IgD-negative memory B cell (primary cell): ENCODE data around the gene TAF11L2. TPM values are rescaled to one million over a fixed set of nuclear protein-coding genes. Genes with fewer than 3 reads are reported as not detected.
"Not testable (repeated sequence)": the region's sequence is repeated elsewhere in the genome, so short reads cannot be mapped to it uniquely, and the experiment has no call there.

Source experiments
- H3K27ac Mint-ChIP-seq, 3 donors: one replicate each; pipeline ENCODE4 v1.8.0; 2020 to 2022; ENCODE audit warnings: mild to moderate bottlenecking in 3 of 3, mixed read lengths in 3 of 3, moderate library complexity in 1 of 3
- H3K27me3 Mint-ChIP-seq: one replicate; pipeline ENCODE4 v1.8.0; 2021; ENCODE audit warnings: mixed read lengths
- H3K36me3 Mint-ChIP-seq: one replicate; pipeline ENCODE4 v1.8.0; 2020; ENCODE audit warnings: mild to moderate bottlenecking, mixed read lengths
- H3K4me1 Mint-ChIP-seq, 3 donors: one replicate each; pipeline ENCODE4 v1.8.0; 2020 to 2022; ENCODE audit warnings: mixed read lengths in 3 of 3, mild to moderate bottlenecking in 1 of 3
- H3K4me3 Mint-ChIP-seq, 4 donors: one replicate each; pipeline ENCODE4 v1.8.0; 2020 to 2022; ENCODE audit warnings: mild to moderate bottlenecking in 4 of 4, mixed read lengths in 4 of 4, moderate library complexity in 3 of 4
- H3K9me3 Mint-ChIP-seq, 3 donors: one replicate each; pipeline ENCODE4 v1.8.0; 2020 to 2021; ENCODE audit warnings: mixed read lengths in 3 of 3, mild to moderate bottlenecking in 1 of 3
- polyA plus RNA-seq: library from polyadenylated mRNA; unstranded; fragments of 300-500 nt; fragmentation: Illumina TruSeq; gene quantifications from one replicate; pipeline ENCODE4 v1.2.3, GENCODE V29; 2021

TAF11L2 gene
- not detected for polyA plus RNA-seq

DNA sequence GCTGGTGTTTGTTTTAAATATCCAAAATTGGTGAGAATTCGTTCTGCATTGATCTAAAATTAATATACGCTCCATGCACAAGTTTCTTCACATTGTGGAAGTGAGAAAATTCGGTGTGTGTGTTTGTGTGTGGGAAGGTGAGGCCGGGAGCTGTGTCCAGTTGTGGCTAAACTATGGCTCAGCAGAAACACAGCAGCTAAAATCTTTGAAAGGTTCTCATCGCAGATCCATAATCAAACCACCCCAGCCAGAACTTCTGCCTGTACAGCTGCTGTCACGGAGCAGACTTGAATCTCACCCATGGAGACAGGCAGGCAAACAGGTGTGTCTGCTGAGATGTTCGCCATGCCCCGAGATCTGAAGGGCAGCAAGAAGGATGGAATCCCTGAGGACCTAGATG lies at the start of gene TAF11L2:
Gene TAF11L2, plus strand, starts transcription at position 301 of the 400 bp plus-strand sequence.
- H3K9me3 Mint-ChIP-seq, H3K27me3 Mint-ChIP-seq, H3K36me3 Mint-ChIP-seq, H3K27ac Mint-ChIP-seq, H3K4me1 Mint-ChIP-seq, H3K4me3 Mint-ChIP-seq: not testable (repeated sequence)

DNA sequence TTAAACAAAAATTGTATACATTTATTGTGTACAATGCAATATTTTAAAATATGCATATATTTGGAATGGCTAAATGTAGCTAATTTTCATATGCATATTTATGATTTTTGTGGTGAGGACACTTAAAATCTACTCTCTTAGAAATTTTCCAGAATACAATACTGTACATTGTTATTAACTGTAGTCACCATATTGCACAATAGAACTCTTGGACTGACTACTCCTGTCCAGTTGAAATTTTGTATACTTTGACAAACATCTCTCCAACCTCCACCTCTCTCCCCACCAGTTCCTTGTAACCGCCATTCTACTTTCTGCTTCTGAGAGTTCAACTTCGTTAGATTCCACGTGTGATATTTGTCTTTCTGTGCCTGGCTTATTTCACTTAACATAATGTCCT lies 49.2 kb upstream of the TAF11L2 start:
- no peaks in the 10 kb centered on the region for H3K36me3 Mint-ChIP-seq
- H3K27ac Mint-ChIP-seq, result no peak overlapping the region
- H3K4me1 Mint-ChIP-seq, result peaks cover 0 to 2% (median 0%) of the 10 kb centered on the region in 3 donors
- peaks cover under 1% of the 10 kb centered on the region for H3K27me3 Mint-ChIP-seq
- no peak overlapping the region for H3K4me3 Mint-ChIP-seq
- H3K9me3 Mint-ChIP-seq, result peaks cover 0 to 6% (median 2%) of the 10 kb centered on the region in 3 donors

DNA sequence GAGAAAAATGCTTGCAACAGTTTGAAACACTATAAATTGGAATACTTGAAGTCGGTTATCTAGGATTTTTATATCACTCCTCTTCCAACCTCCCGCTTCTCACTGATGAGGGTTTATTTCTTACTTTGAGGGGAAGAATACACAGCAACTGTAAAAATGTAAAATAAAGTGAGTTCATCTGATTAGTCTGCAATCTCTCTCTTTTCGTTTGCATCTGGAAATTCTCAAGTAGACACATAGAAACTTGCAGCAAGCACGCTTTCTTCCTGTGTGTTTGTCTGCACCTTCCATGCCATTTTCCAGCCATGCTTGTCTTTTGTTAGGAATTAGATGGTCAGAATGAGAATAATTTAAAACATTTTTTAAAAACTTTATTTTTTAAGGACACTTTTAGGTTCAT lies 45.1 kb upstream of the TAF11L2 start:
- Mint-ChIP-seq H3K4me1 (no peaks in the 10 kb centered on the region), H3K9me3 (peaks cover under 1 to 9% (median 3%) of the 10 kb centered on the region in 3 donors), H3K36me3 (no peaks in the 10 kb centered on the region)

DNA sequence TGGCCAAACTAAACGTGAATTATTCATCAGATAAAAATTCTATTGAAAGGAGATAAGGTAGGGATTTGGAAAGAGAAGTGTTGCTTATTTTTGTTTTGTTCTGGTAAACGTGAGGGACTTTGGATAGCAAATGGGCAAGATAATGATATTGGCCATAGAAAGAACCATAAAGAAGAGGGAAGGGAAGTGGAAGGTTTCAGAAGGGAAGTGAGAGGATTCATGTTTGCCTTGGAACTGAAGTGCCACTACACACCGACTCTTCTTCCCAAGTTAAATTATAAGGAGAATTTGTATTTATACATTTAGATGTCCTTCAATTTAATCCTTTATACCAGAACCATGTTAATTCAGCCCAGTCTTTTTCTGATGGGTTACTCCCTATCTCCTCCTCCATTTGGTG lies 42.1 kb upstream of the TAF11L2 start:
- Mint-ChIP-seq H3K4me3 (peak overlapping the region in 1 of 4 donors; percentile 59), H3K36me3 (peaks cover 1% of the 10 kb centered on the region), H3K27ac (no peak overlapping the region), H3K9me3 (peaks cover 3 to 5% (median 3%) of the 10 kb centered on the region in 3 donors), H3K27me3 (peaks cover 4% of the 10 kb centered on the region), H3K4me1 (no peaks in the 10 kb centered on the region)

More for the DNA sequence above, 45.1 kb upstream of the TAF11L2 start:
- no peak overlapping the region for H3K4me3 Mint-ChIP-seq
- H3K27me3 Mint-ChIP-seq, result peaks cover 2% of the 10 kb centered on the region
- no peak overlapping the region for H3K27ac Mint-ChIP-seq

DNA sequence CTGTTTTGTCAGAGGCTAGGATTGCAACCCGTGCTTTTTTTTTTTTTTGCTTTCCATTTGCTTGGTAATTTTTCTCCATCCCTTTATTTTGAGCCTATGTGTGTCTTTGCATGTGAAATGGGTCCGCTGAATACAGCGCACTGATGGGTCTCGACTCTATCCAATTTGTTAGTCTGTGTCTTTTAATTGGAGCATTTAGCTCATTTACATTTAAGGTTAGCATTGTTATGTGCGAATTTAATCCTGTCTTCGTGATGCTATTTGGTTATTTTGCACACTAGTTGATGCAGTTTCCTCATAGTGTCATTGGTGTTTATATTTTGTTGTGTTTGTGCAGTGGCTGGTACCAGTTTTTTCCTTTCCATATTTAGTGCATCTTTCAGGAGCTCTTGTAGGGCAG lies 36.2 kb upstream of the TAF11L2 start:
- peaks cover 4 to 9% (median 8%) of the 10 kb centered on the region in 3 donors for H3K9me3 Mint-ChIP-seq
- no peak overlapping the region for H3K27ac Mint-ChIP-seq
- peaks cover 7% of the 10 kb centered on the region for H3K27me3 Mint-ChIP-seq
- H3K36me3 Mint-ChIP-seq, result peaks cover 1% of the 10 kb centered on the region
- no peak overlapping the region for H3K4me3 Mint-ChIP-seq
- peaks cover 0 to 4% (median 2%) of the 10 kb centered on the region in 3 donors for H3K4me1 Mint-ChIP-seq

DNA sequence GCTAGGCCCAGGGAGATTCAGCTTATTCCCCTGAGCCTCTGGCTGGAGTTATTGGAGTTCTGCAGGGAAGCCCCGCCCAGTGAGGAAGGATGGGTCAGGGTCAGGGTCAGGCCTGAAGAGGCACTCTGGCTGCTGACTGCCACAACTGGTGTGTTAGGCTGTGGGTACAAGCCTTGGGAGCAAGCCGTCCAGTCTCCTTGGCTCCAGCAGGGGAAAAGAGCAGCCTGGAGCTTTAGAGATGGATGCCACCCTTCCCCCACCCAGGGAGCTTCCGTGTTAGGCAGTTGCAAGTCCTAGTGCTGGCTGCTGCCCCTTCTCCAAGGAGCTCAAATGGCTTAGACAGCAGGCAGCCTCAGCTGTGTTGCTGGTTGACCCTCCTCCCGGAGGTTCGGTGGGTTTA lies 34.4 kb upstream of the TAF11L2 start:
- peaks cover 0 to 4% (median 4%) of the 10 kb centered on the region in 3 donors for H3K4me1 Mint-ChIP-seq
- peaks cover 4 to 8% (median 4%) of the 10 kb centered on the region in 3 donors for H3K9me3 Mint-ChIP-seq

DNA sequence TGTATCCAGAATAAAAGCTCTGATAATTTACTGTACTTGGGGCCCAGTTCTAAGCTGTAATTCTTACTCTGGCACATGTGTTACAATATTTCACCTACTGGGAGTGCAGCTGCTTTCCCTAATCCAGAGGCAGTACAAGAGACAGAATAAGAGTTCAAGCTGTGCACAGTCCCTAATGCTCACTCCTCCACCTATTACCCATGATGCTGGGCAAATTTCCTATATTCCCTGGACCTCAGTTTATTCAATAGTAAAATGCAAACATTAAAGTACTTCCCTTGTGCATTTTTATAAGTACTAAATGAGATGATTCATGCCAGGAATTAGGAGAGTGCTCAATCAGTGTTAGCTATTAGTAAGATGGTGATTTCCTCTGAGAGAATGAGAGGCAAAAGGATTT lies 28.0 kb upstream of the TAF11L2 start:
- peaks cover 2% of the 10 kb centered on the region for H3K36me3 Mint-ChIP-seq
- H3K9me3 Mint-ChIP-seq, result peaks cover 0 to 1% (median 0%) of the 10 kb centered on the region in 3 donors
- no peak overlapping the region for H3K27ac Mint-ChIP-seq
- H3K4me1 Mint-ChIP-seq, result peaks cover 10 to 20% (median 13%) of the 10 kb centered on the region in 3 donors
- H3K4me3 Mint-ChIP-seq, result no peak overlapping the region
- H3K27me3 Mint-ChIP-seq, result no peaks in the 10 kb centered on the region

More for the DNA sequence above, 34.4 kb upstream of the TAF11L2 start:
- H3K27me3 Mint-ChIP-seq, result peaks cover 6% of the 10 kb centered on the region
- H3K4me3 Mint-ChIP-seq, result no peak overlapping the region
- peaks cover 1% of the 10 kb centered on the region for H3K36me3 Mint-ChIP-seq
- no peak overlapping the region for H3K27ac Mint-ChIP-seq

DNA sequence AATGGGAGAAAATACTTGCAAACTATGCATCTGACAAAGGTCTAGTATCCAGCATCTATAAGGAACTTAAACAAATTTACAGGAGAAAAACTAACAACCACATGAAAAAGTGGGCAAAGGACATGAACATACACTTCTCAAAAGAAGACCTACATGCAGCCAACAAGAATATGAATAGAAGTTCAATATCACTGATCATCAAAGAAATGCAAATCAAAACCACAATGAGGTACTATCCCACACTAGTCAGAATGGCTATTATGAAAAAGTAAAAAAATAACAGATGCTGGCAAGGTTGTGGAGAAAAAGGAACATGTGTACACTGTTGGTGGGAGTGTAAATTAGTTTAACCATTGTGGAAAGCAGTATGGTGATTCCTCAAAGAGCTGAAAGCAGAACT lies 23.0 kb upstream of the TAF11L2 start:
- not testable (repeated sequence) for H3K36me3 Mint-ChIP-seq, H3K27ac Mint-ChIP-seq, H3K4me3 Mint-ChIP-seq, H3K27me3 Mint-ChIP-seq, H3K9me3 Mint-ChIP-seq
- H3K4me1 Mint-ChIP-seq, result peaks cover 18 to 39% (median 19%) of the 10 kb centered on the region in 3 donors

DNA sequence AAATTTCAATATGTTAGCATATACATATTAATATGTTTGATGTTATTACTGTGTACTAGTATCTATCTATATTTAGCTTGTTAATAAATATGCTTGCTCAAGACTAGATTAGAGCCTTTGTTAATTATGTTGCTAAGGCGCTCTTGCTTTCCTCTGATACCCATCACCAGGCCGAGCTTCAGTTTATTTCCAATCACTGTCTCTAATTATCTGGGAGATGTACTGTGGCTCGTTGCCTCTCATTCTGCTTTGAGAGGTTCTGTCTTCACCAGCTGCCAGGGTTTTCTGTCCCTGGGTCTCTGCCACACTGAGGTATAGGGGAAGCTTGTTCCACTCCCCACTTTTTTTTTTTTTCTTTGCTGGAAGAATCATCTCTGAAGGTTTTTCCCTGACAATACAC lies 21.0 kb upstream of the TAF11L2 start:
- Mint-ChIP-seq H3K4me3 (no peak overlapping the region), H3K4me1 (peaks cover 18 to 37% (median 19%) of the 10 kb centered on the region in 3 donors), H3K27ac (no peak overlapping the region), H3K9me3 (no peaks in the 10 kb centered on the region), H3K27me3 (peaks cover 2% of the 10 kb centered on the region), H3K36me3 (peaks cover 2% of the 10 kb centered on the region)

DNA sequence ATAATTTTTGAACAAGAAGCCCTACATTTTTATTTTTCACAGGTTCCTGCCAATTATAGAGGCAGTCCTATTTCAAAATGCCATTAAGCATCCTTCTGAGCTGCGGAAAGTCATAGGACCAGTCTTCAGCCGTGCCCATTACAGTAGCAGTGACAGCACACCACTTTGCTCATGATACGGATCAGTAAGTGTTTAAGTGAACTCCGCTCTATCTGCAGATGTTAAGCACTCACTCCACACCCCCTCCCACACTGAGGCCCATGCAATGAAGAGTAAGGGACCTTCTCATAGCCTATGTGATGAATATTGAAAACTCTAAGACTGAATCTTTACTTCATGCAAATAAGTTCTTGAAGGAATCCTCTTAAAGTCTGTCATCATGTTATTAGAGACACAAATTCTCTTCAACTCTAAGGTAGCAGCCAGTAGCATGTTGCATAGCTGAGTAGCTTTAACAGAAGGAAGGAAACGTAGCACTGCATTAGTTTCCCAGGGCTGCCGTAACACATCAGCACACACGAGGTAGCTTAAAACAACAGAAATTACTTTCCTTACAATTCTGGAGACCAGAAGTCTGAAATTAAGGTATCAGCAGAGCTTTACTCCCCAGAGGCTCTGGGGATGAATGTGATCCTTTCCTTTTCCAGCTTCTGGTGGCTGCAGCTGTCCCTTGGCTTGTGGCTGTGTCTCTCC lies 20.3 kb upstream of the TAF11L2 start:
- peaks cover 2% of the 10 kb centered on the region for H3K27me3 Mint-ChIP-seq
- no peaks in the 10 kb centered on the region for H3K36me3 Mint-ChIP-seq
- no peak overlapping the region for H3K4me3 Mint-ChIP-seq
- no peaks in the 10 kb centered on the region for H3K9me3 Mint-ChIP-seq
- no peak overlapping the region for H3K27ac Mint-ChIP-seq
- peaks cover 18 to 34% (median 19%) of the 10 kb centered on the region in 3 donors for H3K4me1 Mint-ChIP-seq

DNA sequence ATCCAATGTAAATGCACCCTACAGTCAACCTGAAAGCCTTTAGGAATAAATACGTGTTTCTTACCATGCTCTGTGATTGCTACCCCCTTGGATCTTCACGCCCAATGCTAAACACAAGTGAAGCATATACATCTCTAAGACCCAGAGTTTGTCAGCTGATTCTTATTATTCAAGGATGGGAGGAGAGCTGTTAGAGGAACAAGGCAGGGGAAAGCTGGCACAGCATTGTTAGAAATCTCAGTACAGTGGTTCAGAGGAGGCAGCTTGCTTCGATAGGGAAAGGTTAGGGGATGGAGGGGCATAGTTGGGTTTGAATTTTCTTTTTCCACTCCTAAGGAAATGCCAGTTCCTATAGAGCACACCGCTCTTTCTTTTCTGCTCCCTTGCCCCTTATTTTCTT lies 16.7 kb upstream of the TAF11L2 start:
- H3K4me3 Mint-ChIP-seq, result no peak overlapping the region
- peaks cover 4 to 16% (median 5%) of the 10 kb centered on the region in 3 donors for H3K4me1 Mint-ChIP-seq
- no peaks in the 10 kb centered on the region for H3K36me3 Mint-ChIP-seq
- no peak overlapping the region for H3K27ac Mint-ChIP-seq
- H3K9me3 Mint-ChIP-seq, result no peaks in the 10 kb centered on the region
- no peaks in the 10 kb centered on the region for H3K27me3 Mint-ChIP-seq

DNA sequence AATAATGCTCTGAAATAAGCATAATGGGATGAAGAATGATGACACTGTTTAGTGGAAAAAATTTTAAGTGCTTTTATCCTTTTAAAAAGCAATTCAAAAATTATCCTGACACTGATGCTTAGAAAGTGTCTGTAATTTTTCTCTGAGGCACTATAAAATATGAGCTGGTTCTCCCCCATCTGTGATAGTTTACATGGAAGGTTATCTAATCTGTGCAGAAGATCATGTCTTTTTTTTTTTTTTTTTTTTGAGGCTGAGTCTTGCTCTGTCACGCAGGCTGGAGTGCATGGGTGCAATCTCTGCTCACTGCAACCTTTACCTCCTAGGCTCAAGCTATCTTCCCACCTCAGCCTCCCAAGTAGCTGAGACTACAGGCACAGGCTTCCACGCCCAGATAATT lies 15.2 kb upstream of the TAF11L2 start:
- Mint-ChIP-seq H3K4me3 (no peak overlapping the region), H3K36me3 (no peaks in the 10 kb centered on the region), H3K27me3 (no peaks in the 10 kb centered on the region), H3K9me3 (no peaks in the 10 kb centered on the region), H3K27ac (no peak overlapping the region), H3K4me1 (peaks cover 2 to 8% (median 5%) of the 10 kb centered on the region in 3 donors)

DNA sequence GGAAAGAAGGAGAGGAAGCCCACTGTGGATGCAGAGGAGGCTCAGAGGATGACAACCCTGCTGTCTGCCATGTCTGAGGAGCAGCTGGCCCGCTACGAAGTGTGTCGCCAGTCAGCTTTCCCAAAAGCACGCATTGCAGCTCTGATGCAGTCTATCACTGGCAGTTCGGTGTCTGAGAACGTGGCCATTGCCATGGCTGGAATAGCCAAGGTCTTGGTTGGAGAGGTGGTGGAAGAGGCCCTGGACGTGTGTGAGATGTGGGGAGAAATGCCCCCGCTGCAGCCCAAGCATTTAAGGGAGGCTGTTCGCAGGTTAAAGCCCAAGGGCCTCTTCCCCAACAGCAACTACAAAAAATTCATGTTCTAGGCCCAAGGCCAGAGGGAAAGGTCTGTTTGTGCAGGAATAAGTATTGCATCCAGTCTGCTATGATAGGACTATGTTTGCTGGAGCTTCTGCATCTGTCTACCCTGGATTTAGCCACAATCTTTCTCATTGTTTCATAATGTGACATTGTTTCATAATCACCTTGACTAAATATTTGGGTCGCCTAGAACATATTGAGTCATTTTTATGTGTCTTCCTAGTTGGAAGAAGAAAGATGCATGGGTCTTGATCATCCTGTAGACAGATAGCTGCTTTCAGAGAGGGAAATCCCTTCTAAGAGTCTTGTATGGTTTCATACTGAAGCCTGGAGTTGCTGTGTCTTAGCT lies 11.4 kb upstream of the TAF11L2 start:
- H3K27me3 Mint-ChIP-seq, H3K4me3 Mint-ChIP-seq, H3K27ac Mint-ChIP-seq, H3K36me3 Mint-ChIP-seq, H3K9me3 Mint-ChIP-seq, H3K4me1 Mint-ChIP-seq: not testable (repeated sequence)

DNA sequence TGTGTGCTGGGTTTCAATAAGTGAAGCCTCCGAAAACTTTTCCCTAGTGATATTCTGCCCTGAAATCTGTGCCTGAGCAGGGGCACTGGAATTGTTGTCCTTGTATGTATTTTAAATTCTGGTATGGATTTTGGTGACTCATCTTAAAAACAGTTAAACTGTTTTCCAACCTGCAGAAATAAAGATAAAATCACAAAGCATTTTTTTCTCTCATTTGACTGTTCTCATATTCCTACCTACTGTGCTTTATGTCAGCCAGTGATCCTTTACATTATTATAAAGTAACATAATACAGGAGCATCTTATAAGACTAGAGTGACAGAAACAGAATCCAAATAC lies 10.9 kb upstream of the TAF11L2 start:
- Mint-ChIP-seq H3K27ac (no peak overlapping the region), H3K4me3 (no peak overlapping the region), H3K36me3 (peaks cover 1% of the 10 kb centered on the region), H3K9me3 (no peaks in the 10 kb centered on the region), H3K27me3 (peaks cover 3% of the 10 kb centered on the region), H3K4me1 (peaks cover 0 to 4% (median 3%) of the 10 kb centered on the region in 3 donors)

DNA sequence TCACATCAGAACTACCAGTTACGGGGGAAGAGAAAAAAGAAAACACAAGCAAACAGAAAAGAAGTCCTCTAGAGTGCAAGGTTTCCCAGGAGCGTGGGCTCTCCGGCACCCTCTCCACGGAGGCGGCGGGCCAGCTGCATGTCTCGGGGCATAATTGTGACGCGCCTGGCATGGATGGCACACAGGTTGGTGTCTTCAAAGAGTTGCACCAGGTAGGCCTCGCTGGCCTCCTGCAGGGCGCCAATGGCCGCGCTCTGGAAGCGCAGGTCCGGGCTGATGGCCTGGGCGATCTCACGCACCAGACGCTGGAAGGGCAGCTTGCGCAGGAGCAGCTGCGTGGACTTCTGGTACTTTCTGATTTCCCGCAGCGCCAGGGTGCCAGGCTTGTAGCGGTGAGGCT lies 6.8 kb upstream of the TAF11L2 start:
- not testable (repeated sequence) for H3K27ac Mint-ChIP-seq, H3K36me3 Mint-ChIP-seq, H3K27me3 Mint-ChIP-seq, H3K4me1 Mint-ChIP-seq, H3K4me3 Mint-ChIP-seq, H3K9me3 Mint-ChIP-seq

DNA sequence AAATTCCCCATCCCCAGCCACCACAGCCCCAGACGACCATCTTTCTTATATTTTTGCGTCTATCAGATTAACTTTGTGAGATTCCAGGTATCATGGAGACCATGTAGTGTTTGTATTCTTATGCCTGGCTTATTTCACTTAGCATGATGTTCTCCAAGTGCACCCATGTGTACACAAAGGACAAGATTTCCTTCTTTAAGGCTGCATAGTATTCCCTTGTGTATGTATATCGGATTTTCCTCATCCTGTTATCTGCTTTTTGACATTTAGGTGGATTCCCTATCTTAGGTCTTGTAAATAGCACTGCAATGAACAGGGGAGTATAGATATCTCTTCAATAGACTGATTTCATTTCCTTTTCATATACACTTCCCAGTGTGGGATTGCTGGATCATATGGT lies 5.3 kb upstream of the TAF11L2 start:
- Mint-ChIP-seq H3K4me3 (no peak overlapping the region), H3K36me3 (peaks cover 1% of the 10 kb centered on the region), H3K4me1 (peaks cover 0 to 4% (median 3%) of the 10 kb centered on the region in 3 donors), H3K27me3 (peaks cover 3% of the 10 kb centered on the region), H3K27ac (no peak overlapping the region), H3K9me3 (peaks cover 0 to 6% (median 3%) of the 10 kb centered on the region in 3 donors)
